GM12874 (cell line): Measurements from ENCODE around the gene UNK.

Source experiments
- CTCF ChIP-seq: IDR thresholded peaks from 2 replicates; pipeline ENCODE4 v1.5.1; 2011; ENCODE audit warnings: low read depth, mild to moderate bottlenecking, control low read depth, low read length, moderate library complexity; ENCODE audit not compliant: insufficient read depth

Gene UNK

DNA sequence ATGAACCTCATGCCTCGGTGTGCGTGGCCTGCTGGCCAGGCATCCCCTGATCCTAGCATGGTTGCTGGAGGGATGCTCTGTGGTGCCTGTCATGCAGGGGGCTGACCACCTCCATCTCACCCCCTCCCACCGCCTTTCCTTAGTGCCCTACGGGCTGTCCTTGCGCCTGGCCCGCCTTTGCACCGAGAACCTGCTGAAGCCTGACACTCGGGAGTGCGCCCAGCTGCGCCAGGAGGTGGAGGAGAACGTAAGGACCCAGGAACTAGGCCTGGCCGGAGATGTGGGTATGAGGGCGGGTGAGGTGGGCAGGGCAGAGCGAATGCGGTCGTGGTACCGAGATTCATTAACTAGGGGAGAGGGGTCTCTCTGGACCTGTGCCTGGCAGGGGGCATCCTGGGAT is 44.4 kb upstream of the UNK start:
- no peak for TF ChIP-seq CTCF

DNA sequence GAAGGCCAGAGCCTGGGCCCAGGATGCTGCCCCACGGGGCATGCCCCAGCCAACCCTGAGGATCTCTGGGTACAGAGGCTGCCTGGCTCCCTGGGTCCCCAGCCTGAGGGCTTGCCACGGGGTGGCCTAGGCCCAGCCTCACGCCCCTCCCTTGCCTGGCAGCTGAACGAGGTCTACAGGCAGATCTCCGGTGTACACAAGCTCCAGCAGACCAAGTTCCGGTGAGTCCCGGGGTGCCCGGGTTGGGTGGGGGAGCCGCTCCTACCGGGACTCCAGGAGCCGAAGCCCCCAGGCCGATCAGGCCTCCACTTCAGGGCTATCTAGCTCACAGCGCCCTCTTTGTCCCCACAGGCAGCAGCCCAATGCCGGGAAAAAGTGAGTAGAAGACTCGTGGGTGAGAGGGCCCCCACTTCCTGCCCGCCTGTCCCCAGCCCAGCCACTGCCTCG is 44.0 kb upstream of the UNK start:
- no peak for TF ChIP-seq CTCF

DNA sequence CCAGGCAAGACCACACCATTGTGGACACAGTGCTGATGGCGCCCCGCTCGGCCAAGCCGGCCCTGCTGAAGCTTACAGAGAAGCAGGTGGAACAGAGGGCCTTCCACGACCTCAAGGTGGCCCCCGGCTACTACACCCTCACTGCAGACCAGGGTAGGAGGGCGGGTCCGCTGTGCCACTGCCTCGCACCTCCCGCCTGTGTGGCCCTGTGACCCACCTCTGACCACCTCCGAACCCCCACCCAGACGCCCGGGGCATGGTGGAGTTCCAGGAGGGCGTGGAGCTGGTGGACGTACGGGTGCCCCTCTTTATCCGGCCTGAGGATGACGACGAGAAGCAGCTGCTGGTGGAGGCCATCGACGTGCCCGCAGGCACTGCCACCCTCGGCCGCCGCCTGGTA is 42.3 kb upstream of the UNK start:
- TF ChIP-seq CTCF: no peak

- TF ChIP-seq CTCF: no peak
Observed at GRCh38 chr17:75743625-75744206, 40.9 kb upstream of the UNK start.

- TF ChIP-seq CTCF: no peak
Observed at GRCh38 chr17:75748706-75749105, 35.9 kb upstream of the UNK start.

- TF ChIP-seq CTCF: peak; percentile 97
Observed at GRCh38 chr17:75749545-75750389, 34.8 kb upstream of the UNK start.

- TF ChIP-seq CTCF: no peak
Observed at GRCh38 chr17:75750661-75751423, 33.8 kb upstream of the UNK start.
